Hindlimb muscle (tissue), 1 donor: ENCODE data around the gene CHID1. TPM values are rescaled to one million over a fixed set of nuclear protein-coding genes. Genes with fewer than 3 reads are reported as not detected.
A peak's percentile ranks its signal among the peaks of the same experiment; 100 is the strongest.

Source experiments
- DNase-seq: peaks from one replicate; pipeline ENCODE4 v3.0.0-alpha.2; 2013
- polyA plus RNA-seq: library from polyadenylated mRNA; unstranded; fragments of 120-200 nt; gene quantifications from one replicate; pipeline ENCODE4 v1.2.1, GENCODE V29; 2013; ENCODE audit not compliant: insufficient read length

Gene CHID1
- polyA plus RNA-seq, 1 donor: 61.0 TPM

GRCh38 chr11:932435-932834, 21.8 kb upstream of the CHID1 start:
- DNase-seq: no peak

GRCh38 chr11:931385-931784, 20.8 kb upstream of the CHID1 start:
- DNase-seq: no peak

DNA sequence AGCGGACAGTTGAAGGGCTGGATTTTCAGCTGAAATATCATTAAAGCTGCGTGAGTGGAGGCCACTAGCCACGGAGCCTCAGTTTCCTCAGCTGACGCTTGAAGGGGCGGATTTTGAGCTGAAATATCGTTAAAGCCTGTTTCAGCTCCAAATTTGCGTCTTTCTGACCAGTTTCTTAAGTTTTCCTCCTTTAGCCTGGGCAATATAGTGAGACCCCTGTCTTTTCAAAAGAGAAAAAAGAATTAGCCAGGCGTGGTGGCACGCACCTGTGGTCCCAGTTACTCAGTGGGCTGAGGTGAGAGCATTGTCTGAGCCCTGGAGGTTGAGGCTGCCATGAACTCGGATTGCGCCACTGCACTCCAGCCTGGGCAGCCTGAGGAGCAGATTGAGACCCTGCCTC, 18.8 kb upstream of the CHID1 start:
- no peak for DNase-seq

DNA sequence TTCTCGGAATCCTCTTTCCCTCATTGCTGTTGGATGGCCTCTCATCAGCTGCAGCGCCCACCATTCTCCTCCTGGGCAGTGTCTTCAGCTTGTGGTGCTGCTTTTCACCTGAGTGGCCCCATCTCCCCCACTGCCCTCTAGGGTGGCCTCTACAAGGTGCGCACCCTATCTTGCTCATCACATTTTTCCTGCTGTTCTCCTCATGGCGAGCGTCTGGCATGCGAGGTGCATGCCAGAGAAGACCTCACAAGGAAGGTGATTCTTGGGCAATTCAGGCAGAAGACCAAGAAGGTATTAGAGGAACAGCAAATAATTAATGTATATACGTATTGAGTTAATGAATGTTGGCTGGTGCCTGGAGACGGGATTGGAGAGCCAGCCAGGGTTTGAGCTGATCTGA, 18.2 kb upstream of the CHID1 start:
- DNase-seq: no peak

- DNase-seq: no peak
Measured at GRCh38 chr11:927871-928270, 17.3 kb upstream of the CHID1 start.

DNA sequence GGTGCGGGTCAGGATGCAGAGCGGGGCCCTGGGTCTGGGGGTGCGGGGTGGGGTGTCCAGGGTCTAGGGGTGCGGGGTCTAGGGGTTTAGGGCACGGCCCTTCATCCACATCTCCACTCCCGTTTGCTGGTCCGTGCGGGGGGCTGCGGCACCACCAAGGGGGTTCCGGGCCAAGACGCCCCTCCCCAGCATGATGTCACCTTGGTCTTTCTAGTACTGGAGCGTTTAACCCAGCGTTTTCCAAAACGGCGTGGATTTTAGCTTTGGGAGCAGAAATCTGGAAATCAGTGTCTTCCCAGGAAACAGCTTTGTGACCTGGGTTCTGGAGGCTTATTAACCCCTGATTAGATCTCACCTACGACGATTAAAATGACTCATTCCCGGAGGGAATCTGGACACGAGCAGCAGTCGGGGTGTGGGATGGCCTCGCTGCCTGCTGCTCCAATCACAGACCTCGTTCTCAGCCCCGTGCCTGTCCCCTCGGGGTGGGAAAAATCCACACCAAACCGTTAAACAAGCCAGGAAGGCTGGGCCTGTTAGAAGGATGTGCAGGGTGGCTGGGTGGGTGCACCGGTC, 15.8 kb upstream of the CHID1 start:
- no peak for DNase-seq

- DNase-seq: peak; percentile 95
Measured at GRCh38 chr11:925496-926301, 15.1 kb upstream of the CHID1 start, which contains the start of gene AP2A2. TSS of gene AP2A2 (plus strand) at chr11:925870. CDS start at chr11:926022, 152 bp downstream.

GRCh38 chr11:925158-925495, 14.5 kb upstream of the CHID1 start:
- no peak for DNase-seq

- no peak for DNase-seq
Measured at GRCh38 chr11:924406-925157, 14.0 kb upstream of the CHID1 start.

DNA sequence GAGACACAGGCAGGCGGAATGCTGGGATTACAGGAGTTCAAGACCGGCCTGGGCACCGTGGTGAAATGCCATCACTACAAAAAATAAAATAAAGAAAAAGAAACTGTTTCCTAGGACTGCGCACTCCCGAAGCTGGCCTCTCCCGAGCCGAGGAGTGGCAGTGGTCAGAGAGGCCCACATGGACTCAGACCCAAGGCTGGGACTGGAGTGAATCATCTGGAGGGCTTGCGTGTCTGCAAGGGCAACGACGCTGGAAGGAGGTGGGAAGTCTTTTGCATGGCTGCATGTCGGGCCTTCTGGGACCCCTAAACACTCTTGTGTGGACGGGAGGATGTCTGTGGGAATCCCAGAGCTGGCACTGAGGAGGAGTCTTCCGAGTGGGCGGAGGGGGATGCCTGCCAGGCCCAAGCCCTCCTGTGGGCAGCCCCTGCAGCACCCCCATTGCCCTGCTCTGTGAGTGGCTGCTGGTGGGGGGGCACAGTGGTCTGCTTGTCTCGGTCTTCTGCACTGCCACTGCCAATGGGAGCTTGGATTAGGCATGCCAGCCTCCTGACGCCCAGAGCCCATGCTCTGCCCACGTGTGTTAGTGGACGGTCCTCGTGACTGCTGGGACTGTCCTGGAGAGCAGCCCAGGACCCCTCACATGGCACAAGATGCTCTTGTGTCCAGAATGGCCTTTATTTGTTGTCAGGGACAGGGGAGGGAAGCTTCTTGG, 13.2 kb upstream of the CHID1 start:
- DNase-seq: no peak

DNA sequence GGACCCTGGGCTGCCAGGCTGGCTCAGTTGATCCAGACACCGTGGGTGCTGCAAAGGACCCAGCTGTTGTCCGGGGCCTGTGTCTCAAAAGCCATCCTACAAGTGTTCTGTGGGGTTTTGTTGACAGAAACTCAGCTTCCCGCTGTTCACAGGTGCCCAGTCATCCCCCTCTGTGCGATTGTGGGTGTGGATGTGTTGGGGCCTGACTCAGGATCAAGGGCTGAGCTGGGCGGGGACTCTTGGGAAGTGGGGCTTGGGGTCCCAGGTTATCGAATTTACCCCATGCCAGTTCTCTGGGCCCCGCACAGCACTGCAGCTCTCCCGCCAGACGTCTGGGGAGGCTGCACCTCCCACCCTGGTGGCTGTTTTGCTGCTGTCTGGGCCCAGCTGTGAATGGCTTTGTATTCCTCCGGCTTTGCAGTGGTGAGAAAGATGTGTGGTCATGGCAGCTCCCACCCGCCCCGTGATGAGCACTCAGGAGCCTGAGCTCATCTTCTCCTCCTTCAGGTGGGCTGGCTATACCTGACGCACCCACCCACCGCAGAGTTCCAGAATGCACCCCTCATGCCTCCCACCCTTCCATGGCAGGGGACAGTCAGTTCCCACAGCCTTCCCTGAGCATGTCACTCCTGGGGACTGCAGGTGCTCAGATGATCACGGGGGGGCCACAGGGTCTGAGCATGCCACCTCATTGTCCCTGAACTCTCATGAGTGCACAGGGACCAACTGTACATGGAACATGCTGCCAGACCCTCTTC, 11.5 kb upstream of the CHID1 start:
- DNase-seq: no peak

DNA sequence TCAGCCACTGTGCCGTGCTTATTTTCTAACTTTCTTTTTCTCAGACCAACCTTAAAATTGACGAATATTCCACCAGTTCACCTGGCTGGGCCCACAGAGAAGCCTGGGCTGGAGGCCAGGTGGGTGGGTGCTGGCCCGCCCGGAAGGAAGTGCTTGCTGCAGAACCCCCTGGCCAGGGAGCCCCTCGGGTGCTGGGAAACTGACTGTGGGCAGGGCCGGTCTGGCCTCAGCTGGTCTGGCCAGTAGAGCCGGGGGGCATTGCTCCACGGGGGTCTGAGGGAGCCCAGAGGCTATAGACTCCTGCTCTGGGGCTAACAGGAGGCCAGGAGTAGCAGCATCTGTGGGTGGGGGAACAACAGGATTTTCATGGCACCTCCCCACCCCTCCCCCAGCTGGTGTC, 6.8 kb upstream of the CHID1 start:
- DNase-seq: no peak

DNA sequence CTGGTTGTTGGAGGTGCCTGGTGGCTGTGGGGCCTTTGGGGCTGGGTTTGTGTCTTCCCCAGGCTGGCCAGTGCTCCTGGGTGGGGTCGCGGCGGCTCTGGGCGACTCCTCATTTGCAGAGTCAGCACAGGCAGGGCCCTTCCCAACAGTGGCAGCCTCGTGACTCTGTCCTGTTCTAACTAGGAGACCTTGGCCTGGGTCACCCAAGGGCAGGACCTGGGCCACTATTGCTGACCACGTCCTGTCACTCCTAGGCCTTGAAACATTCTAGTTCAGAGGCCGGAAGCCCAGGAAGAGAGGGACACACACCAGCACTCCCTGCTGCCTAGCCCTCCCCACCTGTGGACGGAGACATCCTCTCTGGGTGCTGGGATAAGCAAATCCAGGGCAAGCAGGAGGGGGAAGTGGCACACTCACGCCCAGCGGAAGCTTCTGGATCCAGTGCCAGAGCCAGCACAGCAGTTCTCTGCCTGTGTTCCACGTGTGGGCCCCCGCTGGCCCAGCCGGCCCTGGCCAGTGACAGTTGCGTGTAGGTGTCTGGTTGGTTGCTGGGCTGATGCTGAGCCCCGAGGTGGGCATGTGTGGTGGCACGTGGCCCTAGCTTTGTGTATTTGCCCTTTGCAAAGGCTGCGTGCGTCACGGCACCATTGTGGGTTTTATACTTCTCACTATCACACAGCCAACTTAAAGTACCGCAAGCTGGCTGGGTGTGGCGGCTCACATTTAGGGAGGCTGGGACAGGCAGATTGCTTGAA, 4.3 kb upstream of the CHID1 start:
- no peak for DNase-seq

GRCh38 chr11:914204-914603, 3.6 kb upstream of the CHID1 start:
- no peak for DNase-seq

- no peak for DNase-seq
Measured at GRCh38 chr11:913043-913442, 2.4 kb upstream of the CHID1 start.

GRCh38 chr11:912266-912665, 1.7 kb upstream of the CHID1 start:
- no peak for DNase-seq

DNA sequence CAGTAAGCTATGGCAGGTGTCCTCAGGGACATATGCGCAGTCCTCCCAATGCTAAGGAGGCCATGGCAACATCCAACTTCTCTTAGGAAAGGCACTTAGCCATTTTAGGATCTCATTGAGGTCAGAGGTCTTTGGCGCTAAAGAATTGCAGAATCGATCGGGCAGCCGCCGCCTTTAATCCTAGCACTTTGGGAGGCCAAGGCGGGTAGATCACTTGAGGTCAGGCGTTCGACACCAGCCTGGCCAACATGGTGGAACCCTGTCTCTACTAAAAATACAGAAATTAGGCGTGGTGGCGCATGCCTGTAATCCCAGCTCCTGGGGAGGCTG, 1.2 kb upstream of the CHID1 start:
- no peak for DNase-seq

- no peak for DNase-seq
Measured at GRCh38 chr11:911031-911889, 650 bp upstream of the CHID1 start.

DNA sequence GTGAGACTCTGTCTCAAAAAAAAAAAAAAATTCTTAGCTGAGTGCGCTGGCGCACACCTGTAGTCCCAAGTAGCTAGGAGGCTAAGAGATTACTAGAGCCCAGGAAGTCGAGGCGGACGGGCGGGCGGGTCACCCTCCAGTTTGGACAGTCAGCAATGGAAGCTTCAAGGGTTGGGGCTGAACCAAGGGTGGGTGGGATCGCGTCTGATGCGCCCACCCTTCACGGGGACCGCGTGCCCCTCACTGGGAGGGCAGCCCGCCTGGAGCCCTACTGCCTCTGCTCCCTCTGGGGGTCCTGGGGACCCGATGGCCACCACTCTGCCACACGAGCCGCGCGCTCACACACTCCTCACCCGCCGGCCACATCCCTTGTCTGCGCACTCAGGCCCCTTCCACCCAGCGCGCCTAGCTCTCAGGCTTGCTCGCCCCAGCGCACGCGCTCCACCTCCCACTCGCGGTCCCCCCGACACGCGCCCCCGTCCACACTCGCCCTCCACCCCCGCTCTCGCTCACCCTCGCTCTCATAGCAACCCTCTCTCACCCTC, 494 bp downstream of the CHID1 start:
- DNase-seq: no peak

DNA sequence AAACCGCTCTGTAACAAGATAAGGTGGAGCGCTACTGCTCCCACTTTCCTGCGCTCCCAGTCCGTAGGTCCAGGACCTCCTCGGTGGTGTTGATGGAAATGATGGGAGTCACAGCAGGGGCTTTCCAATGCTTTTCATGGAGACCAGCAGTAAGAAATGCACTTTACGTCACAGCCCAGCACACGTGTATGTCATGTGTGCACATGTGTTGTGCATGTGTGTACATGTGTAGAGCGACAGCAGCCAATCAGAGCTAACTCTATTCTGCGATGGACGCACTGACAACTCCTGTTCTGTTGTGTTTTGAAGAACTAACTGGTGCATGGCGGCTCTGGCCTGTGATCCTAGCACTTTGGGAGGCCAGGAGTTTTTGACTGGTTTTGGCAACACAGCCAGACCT, 1.2 kb downstream of the CHID1 start:
- DNase-seq: no peak
